Measurements from ENCODE around the gene TLE3.

The TLE3 gene

DNA sequence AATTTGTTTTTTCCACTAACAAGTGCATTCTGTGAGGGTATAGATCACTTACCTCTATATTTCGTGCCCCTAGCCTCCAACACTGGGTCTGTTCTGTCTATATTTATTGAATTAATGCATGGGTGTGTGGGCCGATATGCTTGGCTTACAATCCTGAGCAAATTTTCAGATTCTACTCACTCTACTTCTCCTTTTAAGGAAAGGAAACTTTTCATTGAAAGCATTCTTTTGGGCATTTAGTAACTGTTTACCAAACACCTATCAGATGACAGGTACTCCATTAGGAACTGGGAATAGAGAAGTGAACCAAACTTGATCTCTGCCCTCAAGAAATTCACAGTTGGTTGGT lies 60.5 kb downstream of the TLE3 start:
- DNase-seq (ENCODE audit: low read depth) = no peak
- TF ChIP-seq, protein P1, sequence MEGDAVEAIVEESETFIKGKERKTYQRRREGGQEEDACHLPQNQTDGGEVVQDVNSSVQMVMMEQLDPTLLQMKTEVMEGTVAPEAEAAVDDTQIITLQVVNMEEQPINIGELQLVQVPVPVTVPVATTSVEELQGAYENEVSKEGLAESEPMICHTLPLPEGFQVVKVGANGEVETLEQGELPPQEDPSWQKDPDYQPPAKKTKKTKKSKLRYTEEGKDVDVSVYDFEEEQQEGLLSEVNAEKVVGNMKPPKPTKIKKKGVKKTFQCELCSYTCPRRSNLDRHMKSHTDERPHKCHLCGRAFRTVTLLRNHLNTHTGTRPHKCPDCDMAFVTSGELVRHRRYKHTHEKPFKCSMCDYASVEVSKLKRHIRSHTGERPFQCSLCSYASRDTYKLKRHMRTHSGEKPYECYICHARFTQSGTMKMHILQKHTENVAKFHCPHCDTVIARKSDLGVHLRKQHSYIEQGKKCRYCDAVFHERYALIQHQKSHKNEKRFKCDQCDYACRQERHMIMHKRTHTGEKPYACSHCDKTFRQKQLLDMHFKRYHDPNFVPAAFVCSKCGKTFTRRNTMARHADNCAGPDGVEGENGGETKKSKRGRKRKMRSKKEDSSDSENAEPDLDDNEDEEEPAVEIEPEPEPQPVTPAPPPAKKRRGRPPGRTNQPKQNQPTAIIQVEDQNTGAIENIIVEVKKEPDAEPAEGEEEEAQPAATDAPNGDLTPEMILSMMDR (conservative IDR thresholded peaks at IDR 0.05; ENCODE audit: control insufficient read depth, insufficient read depth, low read depth, low read length) = no peak
- H3K4me3 ChIP-seq (ENCODE audit: control insufficient read depth, low read depth, low read length) = no peak overlapping the region

DNA sequence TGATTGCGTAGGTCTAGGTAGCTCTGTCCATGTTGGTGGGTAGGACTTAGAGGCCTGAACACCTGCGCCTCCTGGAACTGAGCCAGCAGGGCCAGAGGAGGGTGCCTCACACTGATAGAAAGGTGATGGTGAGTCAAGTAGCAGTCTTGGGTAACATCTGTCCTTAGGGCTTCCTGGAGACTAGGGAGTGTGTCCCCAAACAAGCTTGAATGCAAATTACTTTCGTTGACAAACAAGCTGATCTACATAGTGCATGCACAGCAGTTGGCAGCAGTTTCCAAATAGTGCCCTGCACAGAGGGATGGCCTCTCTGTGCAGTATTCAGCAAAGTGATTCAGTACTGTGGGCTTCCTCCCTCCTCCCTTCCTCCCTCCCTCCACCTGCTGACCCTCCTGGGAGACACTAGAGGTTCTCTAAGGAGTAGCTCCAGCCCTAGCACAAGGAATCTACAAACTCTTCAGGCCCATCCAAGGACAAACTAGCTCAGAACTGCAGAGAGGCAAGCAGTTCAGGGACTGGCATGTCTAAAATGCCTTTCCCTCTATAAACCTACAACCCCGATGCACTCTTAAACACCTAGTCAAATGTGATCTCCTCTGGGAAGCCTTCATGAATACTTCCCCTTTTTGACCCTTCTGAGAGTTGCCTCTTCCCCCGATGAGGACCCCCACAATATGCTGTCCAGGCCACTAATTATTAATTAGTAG lies 61.0 kb downstream of the TLE3 start:
- H3K4me3 ChIP-seq (ENCODE audit: control insufficient read depth, low read depth, low read length) = no peak overlapping the region
- TF ChIP-seq, protein P1 (conservative IDR thresholded peaks at IDR 0.05; ENCODE audit: control insufficient read depth, insufficient read depth, low read depth, low read length) = no peak
- no peak for DNase-seq (ENCODE audit: low read depth)

DNA sequence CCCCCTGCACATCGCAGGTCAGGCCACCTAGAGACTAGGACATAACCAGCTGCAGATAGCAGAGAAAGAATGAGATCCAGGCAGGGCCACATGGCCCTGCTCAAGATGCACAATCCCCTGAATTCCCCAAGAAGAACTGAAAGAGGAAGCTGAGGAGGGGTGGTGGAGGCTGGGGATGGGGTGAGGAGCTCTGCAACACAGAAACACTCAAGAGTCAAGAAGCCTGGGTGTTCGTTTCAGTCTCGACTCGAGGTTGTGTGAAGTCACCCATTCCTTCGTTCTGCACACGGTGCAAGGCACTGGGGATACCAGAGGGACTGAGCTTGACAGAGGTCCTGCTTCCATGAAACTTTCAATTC lies 62.0 kb downstream of the TLE3 start:
- no peak for DNase-seq (ENCODE audit: low read depth)
- H3K4me3 ChIP-seq (ENCODE audit: control insufficient read depth, low read depth, low read length) = no peak overlapping the region
- TF ChIP-seq, protein P1 (conservative IDR thresholded peaks at IDR 0.05; ENCODE audit: control insufficient read depth, insufficient read depth, low read depth, low read length) = no peak

DNA sequence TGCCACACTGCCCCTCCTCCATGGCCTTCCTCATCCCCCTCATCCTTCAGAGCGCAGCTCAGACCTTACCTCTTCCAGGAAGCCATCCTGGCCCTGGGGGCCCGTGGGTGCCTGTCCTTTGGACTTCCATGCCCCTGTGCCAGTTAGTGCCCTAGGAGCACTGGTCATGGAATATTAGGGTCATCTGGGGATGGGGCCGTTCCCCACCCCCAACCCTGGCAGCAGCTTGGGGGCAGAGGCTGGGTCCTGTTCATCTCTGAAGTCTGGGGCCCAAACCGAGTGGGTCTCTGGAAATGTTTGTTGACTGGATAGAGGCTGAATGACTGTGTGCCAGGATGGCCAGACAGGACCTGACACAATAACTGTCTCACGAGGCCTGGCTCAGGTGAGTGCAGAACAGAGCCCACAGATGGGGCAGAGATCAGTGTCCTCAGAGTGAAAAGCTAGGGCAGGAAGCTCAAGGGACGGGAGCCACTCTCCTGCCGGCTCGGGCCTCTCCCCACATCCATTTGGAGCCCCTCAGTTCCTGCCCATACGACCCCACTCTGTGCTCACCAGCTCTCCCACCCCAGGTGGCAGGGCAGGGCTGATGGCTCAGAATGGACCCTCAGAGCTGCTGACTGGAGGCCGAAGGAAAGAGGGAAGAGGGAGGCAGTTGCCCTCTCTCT lies 62.5 kb downstream of the TLE3 start:
- TF ChIP-seq, protein P1 (conservative IDR thresholded peaks at IDR 0.05; ENCODE audit: control insufficient read depth, insufficient read depth, low read depth, low read length) = no peak
- H3K4me3 ChIP-seq (ENCODE audit: control insufficient read depth, low read depth, low read length) = no peak overlapping the region
- no peak for DNase-seq (ENCODE audit: low read depth)

DNA sequence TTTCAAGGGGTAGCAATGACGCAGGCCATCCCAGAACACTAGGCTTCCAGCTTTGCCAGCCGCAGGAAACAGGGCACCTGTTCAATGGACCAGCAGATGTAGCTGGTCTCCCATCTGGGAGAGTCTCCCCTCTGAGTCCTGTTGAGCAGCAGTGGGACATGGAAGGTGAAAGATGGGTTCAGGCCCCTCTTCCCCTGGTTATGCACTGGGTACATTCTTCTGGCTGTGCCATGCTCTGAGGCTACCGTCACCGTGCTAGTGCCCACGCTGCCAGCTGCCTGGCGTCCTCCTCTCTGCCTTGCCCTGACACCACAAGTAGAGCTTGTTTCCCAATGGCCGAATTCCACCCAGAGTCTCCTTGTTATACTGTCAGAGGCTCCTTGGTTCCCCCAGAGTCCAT lies 63.1 kb downstream of the TLE3 start:
- DNase-seq (ENCODE audit: low read depth) = no peak
- TF ChIP-seq, protein P1 (conservative IDR thresholded peaks at IDR 0.05; ENCODE audit: control insufficient read depth, insufficient read depth, low read depth, low read length) = no peak
- H3K4me3 ChIP-seq (ENCODE audit: control insufficient read depth, low read depth, low read length) = no peak overlapping the region

DNA sequence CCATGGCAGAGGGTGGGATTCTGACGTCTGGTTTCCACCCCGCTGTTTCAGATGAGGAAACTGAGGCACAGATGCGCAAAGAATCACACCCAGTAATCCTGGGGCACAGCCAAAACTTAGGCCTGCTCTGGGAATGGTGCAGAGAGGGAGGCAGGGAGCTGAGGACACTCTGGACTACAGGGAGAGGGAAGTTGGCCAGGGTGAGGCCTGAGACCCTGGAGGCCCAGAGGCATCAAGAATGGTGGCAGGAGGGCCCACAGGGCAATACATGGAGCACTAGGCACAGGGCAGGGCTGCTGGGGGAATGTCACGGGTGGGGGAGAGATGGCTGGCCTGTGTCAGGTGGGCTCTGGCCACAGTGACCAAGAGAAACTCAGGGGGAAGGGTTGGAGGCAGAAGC lies 63.6 kb downstream of the TLE3 start:
- no peak for DNase-seq (ENCODE audit: low read depth)
- H3K4me3 ChIP-seq (ENCODE audit: control insufficient read depth, low read depth, low read length) = no peak overlapping the region
- TF ChIP-seq, protein P1 (conservative IDR thresholded peaks at IDR 0.05; ENCODE audit: control insufficient read depth, insufficient read depth, low read depth, low read length) = no peak

Measured in fibroblast of mammary gland (primary cell).